IMR-90 (cell line): ENCODE measurements around the gene TMTC1.

Experiments
- CTCF ChIP-seq: conservative IDR thresholded peaks from 2 replicates; pipeline ENCODE4 v1.5.1; 2012; ENCODE audit warnings: mild to moderate bottlenecking, low read depth, low read length, improper control_type of control experiment
- MAFK ChIP-seq: IDR thresholded peaks from 2 replicates; pipeline ENCODE4 v1.6.1; 2012; ENCODE audit warnings: low read depth, low read length, improper control_type of control experiment
- MAZ ChIP-seq: IDR thresholded peaks from 2 replicates; pipeline ENCODE4 v1.6.1; 2012; ENCODE audit warnings: low read depth, mild to moderate bottlenecking, low read length, improper control_type of control experiment, moderate library complexity, borderline replicate concordance
- MXI1 ChIP-seq: IDR thresholded peaks from 2 replicates; pipeline ENCODE4 v1.6.1; 2012; ENCODE audit warnings: low read depth, mild to moderate bottlenecking, low read length, moderate library complexity, borderline replicate concordance
- NFE2L2 ChIP-seq: fragments of 150-350 bp; IDR thresholded peaks from 2 replicates; pipeline ENCODE4 v1.6.1; 2016; ENCODE audit warnings: low read depth, mild to moderate bottlenecking, low read length
- POLR2A ChIP-seq: IDR thresholded peaks from 2 replicates; pipeline ENCODE4 v1.6.1; 2012; ENCODE audit warnings: mild to moderate bottlenecking, low read depth, low read length
- RAD21 ChIP-seq: IDR thresholded peaks from 2 replicates; pipeline ENCODE4 v1.6.1; 2012; ENCODE audit warnings: low read length, improper control_type of control experiment
- USF2 ChIP-seq: fragments of 150-350 bp; IDR thresholded peaks from 2 replicates; pipeline ENCODE4 v1.6.1; 2017; ENCODE audit warnings: mild to moderate bottlenecking, antibody characterized with exemption, low read length, low read depth

- TF ChIP-seq CTCF (no peak), MAFK (peak; percentile 47; the same call in 1 of the 2 replicates), POLR2A (no peak), USF2 (no peak), MXI1 (no peak), RAD21 (no peak), MAZ (no peak), NFE2L2 (peak; percentile 43; the same call in 1 of the 2 replicates)
Observed at GRCh38 chr12:29769162-29769858, 14.4 kb downstream of the TMTC1 start.
